LNCAP (cell line): Measurements from ENCODE around the gene SGCA.

Experiments
- CTCF ChIP-seq: fragments of 450-650 bp; IDR thresholded peaks from 2 replicates; pipeline ENCODE4 v1.5.1; 2017; ENCODE audit warnings: mild to moderate bottlenecking

Gene SGCA

GRCh38 chr17:50162466-50163254 lies 3.1 kb upstream of the SGCA start:
- no peak for TF ChIP-seq CTCF

- TF ChIP-seq CTCF: no peak
Measured at GRCh38 chr17:50163843-50164696, 1.7 kb upstream of the SGCA start.

GRCh38 chr17:50164697-50164988 lies 1.2 kb upstream of the SGCA start:
- no peak for TF ChIP-seq CTCF

GRCh38 chr17:50165066-50165465 lies 739 bp upstream of the SGCA start:
- no peak for TF ChIP-seq CTCF

- no peak for TF ChIP-seq CTCF
Measured at GRCh38 chr17:50165466-50165865, 339 bp upstream of the SGCA start.

- no peak for TF ChIP-seq CTCF
Measured at GRCh38 chr17:50166518-50167181, 845 bp downstream of the SGCA start.

- no peak for TF ChIP-seq CTCF
Measured at GRCh38 chr17:50167371-50167770, 1.6 kb downstream of the SGCA start.
